Upper lobe of left lung (tissue), 6 donors: ENCODE measurements around the gene MYEOV. TPM values are rescaled to one million over a fixed set of nuclear protein-coding genes. Genes with fewer than 3 reads are reported as not detected.

Source experiments
- ATAC-seq, 2 donors: fragments of 200-7000 bp; cut with Tn5 transposase; one replicate each; pipeline ENCODE4 v1.9.1; 2022; ENCODE audit warnings: mild to moderate bottlenecking in 2 of 2, moderate library complexity in 2 of 2; ENCODE audit not compliant: low FRiP score in 2 of 2
- DNase-seq, 2 donors: peaks; one replicate each; pipeline ENCODE4 v3.0.0-alpha.2; 2019 to 2020
- H3K27ac ChIP-seq, 4 donors: fragments of 200-600 bp; sonication (generic); one replicate each; pipeline ENCODE4 v1.5.1; 2016 to 2019
- H3K27me3 ChIP-seq, 4 donors: fragments of 200-600 bp; sonication (generic); one replicate each; pipeline ENCODE4 v1.5.1; 2017 to 2019
- H3K36me3 ChIP-seq, 4 donors: fragments of 200-600 bp; sonication (generic); one replicate each; pipeline ENCODE4 v1.5.1; 2016 to 2019
- H3K4me1 ChIP-seq, 4 donors: fragments of 200-600 bp; sonication (generic); one replicate each; pipeline ENCODE4 v1.5.1; 2018 to 2019
- H3K4me3 ChIP-seq, 4 donors: fragments of 200-600 bp; sonication (generic); one replicate each; pipeline ENCODE4 v1.5.1; 2017 to 2019; ENCODE audit warnings: mild to moderate bottlenecking in 2 of 4, moderate library complexity in 1 of 4
- H3K9me3 ChIP-seq, 4 donors: fragments of 200-600 bp; sonication (generic); one replicate each; pipeline ENCODE4 v1.5.1; 2018 to 2019
- EP300 ChIP-seq, 4 donors: sonication (generic); formaldehyde crosslinking; IDR thresholded peaks; one replicate each; pipeline ENCODE4 v1.5.1; 2017; ENCODE audit warnings: antibody characterized with exemption in 4 of 4, control low read depth in 2 of 4
- POLR2A ChIP-seq, 4 donors: fragments of 450-650 bp; IDR thresholded peaks; one replicate each; pipeline ENCODE4 v1.5.1; 2016 to 2017; ENCODE audit warnings: antibody characterized with exemption in 4 of 4, mild to moderate bottlenecking in 2 of 4
- POLR2AphosphoS5 ChIP-seq, 2 donors: sonication (generic); formaldehyde crosslinking; IDR thresholded peaks; one replicate each; pipeline ENCODE4 v1.5.1; 2017; ENCODE audit warnings: antibody characterized with exemption in 2 of 2
- WGBS, 2 donors: methylation state at CpG; one replicate each; pipeline ENCODE4 v1.1.5; 2017 to 2018; 5-methylcytosine and 5-hydroxymethylcytosine counted together
- total RNA-seq, 6 donors: library from RNA; depleted of rRNA in 4 of 6; stranded (reverse); fragments of >200 nt in 4 of 6; gene quantifications; one replicate each; pipeline versions ENCODE4 v1.1.0 to v1.2.1, GENCODE V29; 2016 to 2021
- TF ChIP-seq, protein P1 (sequence below), 6 experiments: fragments of 450-650 bp in 4 of 6; fragments of 200-600 bp in 2 of 6; sonication (generic) in 2 of 6; IDR thresholded peaks; one replicate each; pipeline ENCODE4 v1.5.1; 2016 to 2019; ENCODE audit warnings: antibody characterized with exemption in 6 of 6
- donor health status: DM: no; HTN: no; CAD: no; lungs with moderate emphysema.
- donor health status: DM: no; HTN: yes; CAD: no; lungs with severe emphysema.

MYEOV gene
- total RNA-seq, 6 donors from 2014 or later = 0.30 to 0.98 (median 0.77) TPM; not detected in 2

DNA sequence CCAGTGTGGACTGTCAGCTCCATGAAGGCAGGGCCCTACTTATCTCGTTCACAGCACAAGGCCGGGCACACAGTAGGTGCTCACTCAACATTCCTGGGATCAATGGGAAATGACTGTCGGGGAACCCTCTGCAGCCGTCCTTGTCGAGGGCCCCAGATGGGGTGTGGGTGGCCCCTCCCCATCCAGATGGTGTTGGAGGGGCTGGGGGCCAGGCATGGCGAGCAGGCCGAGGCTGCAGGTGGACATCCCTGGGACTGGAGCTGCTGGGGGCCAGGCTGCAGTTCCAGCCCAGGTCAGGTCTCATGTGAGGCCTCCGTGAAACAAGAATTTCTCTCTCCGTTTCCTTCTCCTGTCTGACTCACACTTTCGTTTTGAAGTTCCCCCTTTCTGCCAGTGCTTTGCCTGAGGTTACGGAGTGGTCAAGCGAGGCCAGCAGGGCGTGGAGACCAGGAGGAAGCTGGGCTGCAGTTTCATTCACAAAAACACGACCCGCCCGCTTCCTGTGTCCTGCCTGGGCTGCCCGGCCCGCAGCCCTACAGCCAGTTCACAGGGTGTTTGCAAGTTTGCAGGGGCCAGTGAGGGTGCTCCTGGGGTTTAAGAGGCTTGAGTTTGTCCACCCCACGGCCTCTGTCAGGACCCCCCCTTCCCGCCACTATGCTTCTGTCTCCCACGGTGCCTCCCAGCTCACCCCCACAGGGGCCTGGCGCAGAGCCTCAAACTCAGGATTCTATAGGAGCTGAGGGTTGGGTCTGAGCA is 4.5 kb downstream of the MYEOV start:
- 7 to 32% methylated on average over 8 to 13 of the region's 22 CpGs for WGBS, 2 donors
- TF ChIP-seq, protein P1, sequence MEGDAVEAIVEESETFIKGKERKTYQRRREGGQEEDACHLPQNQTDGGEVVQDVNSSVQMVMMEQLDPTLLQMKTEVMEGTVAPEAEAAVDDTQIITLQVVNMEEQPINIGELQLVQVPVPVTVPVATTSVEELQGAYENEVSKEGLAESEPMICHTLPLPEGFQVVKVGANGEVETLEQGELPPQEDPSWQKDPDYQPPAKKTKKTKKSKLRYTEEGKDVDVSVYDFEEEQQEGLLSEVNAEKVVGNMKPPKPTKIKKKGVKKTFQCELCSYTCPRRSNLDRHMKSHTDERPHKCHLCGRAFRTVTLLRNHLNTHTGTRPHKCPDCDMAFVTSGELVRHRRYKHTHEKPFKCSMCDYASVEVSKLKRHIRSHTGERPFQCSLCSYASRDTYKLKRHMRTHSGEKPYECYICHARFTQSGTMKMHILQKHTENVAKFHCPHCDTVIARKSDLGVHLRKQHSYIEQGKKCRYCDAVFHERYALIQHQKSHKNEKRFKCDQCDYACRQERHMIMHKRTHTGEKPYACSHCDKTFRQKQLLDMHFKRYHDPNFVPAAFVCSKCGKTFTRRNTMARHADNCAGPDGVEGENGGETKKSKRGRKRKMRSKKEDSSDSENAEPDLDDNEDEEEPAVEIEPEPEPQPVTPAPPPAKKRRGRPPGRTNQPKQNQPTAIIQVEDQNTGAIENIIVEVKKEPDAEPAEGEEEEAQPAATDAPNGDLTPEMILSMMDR (IDR thresholded peaks at IDR 0.05) = peak in 1 of 6 experiments; percentile 57
- TF ChIP-seq EP300 (IDR thresholded peaks at IDR 0.05) (peak in 2 of 4 donors; percentile 27 to 36), POLR2AphosphoS5 (IDR thresholded peaks at IDR 0.05) (peak; percentile 77 to 82), POLR2A (IDR thresholded peaks at IDR 0.05) (peak in 1 of 4 donors; percentile 14)
- Histone ChIP-seq H3K4me1 (peaks cover 66 to 84% (median 75%) of the 10 kb centered on the region in 4 donors), H3K9me3 (no peaks in the 10 kb centered on the region), H3K27ac (peak overlapping the region; percentile 88 to 94 (median 92)), H3K4me3 (peak overlapping the region in 3 of 4 donors; percentile 9 to 39 (median 29)), H3K36me3 (no peaks in the 10 kb centered on the region), H3K27me3 (no peaks in the 10 kb centered on the region)
- DNase-seq (peak in 1 of 2 donors; percentile 95), ATAC-seq (peak; percentile 78 to 79)

DNA sequence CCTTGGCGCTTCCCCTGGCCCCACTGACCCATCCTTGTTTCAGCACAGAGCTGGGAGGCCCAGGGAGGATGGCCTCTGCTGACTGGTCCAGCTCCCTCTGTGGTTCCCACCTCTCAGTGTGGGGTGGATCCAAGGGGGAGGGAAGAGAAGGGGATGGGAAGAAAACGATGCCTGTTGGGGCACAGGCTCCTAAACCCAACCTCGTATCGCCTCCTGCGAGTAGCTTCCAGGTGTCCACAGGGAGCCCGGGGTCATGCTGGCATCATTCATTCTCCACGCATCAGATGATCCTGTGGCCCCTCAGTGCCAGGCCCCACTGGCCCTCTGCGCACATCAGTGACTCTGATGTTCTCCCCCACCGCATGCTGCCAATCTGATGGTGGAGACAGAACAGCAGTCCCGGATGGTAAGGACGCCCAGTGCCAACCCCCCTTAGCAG is 5.1 kb downstream of the MYEOV start:
- Histone ChIP-seq H3K27me3 (no peaks in the 10 kb centered on the region), H3K4me1 (peaks cover 61 to 78% (median 69%) of the 10 kb centered on the region in 4 donors), H3K36me3 (no peaks in the 10 kb centered on the region), H3K9me3 (no peaks in the 10 kb centered on the region), H3K27ac (peak overlapping the region; percentile 88 to 94 (median 92)), H3K4me3 (no peak overlapping the region)
- no peak for DNase-seq
- ATAC-seq = no peak
- TF ChIP-seq POLR2AphosphoS5 (IDR thresholded peaks at IDR 0.05) (no peak), EP300 (IDR thresholded peaks at IDR 0.05) (no peak), POLR2A (IDR thresholded peaks at IDR 0.05) (no peak)
- TF ChIP-seq, protein P1 (IDR thresholded peaks at IDR 0.05) = no peak
- 77 to 82% methylated on average over 7 to 11 of the region's 11 CpGs for WGBS, 2 donors

DNA sequence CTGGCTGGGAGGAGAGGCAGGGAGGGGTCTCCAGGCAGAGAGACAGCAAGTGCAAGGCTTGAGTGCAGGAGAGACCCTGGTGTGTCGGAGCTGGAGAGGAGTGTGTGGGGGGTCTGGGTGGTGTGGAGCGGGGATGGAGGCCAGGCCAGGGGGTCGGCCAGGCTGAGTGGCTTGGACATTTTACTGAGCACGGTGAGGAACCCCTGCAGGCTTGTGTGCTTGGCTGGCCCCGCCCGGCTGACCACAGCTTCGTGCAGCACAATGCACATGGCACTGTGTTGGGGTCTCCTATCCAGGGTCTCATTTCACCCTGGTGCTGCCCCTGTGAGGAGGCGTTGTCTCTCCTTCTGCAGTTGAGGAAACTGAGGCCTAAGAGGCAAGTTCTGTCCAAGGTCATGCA is 5.6 kb downstream of the MYEOV start:
- Histone ChIP-seq H3K36me3 (no peaks in the 10 kb centered on the region), H3K27ac (peak overlapping the region in 2 of 4 donors; percentile 88 to 92), H3K27me3 (no peaks in the 10 kb centered on the region), H3K4me3 (no peak overlapping the region), H3K4me1 (peaks cover 58 to 74% (median 65%) of the 10 kb centered on the region in 4 donors), H3K9me3 (no peaks in the 10 kb centered on the region)
- 87 to 90% methylated on average over 8 of the region's 8 CpGs for WGBS, 2 donors
- ATAC-seq = no peak
- no peak for DNase-seq
- TF ChIP-seq POLR2AphosphoS5 (IDR thresholded peaks at IDR 0.05) (no peak), EP300 (IDR thresholded peaks at IDR 0.05) (no peak), POLR2A (IDR thresholded peaks at IDR 0.05) (no peak)
- TF ChIP-seq, protein P1 (IDR thresholded peaks at IDR 0.05) = no peak

DNA sequence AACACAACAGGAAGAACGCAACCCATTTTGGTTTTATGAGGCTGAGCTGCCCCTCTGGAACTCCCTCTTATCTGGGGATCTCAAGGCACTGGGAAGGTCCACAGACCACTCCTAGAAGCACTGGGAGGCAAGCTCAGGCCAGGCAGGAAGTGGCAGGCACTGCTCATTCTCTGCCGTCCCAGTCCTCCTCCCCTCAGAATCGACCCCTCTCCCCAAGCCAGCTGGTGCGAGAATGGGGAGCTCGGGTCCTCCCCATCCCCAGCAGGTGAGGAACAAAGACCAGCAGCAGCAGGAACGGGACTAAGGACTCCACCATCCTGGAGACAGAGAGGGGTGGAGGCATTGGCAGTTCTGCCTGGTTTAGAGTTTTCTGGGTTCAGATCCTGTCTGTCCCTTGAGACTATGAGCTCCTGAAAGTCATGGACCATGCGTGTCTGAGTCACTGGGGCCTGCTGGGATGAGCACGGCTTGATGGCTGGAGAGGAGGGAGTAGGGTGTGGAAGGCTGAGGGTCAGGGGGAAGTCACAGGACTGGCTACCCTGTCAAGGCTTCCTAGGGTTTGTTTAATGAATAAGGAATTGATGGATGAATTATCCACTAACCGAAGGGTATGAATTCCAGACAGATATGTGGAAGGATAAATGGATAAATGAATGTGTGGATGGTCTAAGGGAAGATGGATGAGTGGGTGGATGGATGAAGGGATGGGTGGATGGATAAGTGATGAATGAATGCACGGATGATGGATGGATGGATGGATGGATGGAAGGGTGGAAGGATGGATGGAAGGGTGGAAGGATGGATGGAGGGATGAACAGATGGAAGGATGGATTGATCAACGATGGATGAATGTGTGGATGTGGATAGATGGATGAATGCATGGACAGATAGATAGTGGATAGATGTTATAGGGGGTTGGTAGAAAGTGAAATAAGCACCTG is 6.4 kb downstream of the MYEOV start:
- peaks cover 57 to 67% (median 63%) of the 10 kb centered on the region in 4 donors for H3K4me1 ChIP-seq
- H3K36me3 ChIP-seq = no peaks in the 10 kb centered on the region
- no peak for TF ChIP-seq POLR2A (IDR thresholded peaks at IDR 0.05)
- TF ChIP-seq, protein P1 (IDR thresholded peaks at IDR 0.05) = no peak
- TF ChIP-seq POLR2AphosphoS5 (IDR thresholded peaks at IDR 0.05) = no peak
- no peak for TF ChIP-seq EP300 (IDR thresholded peaks at IDR 0.05)
- H3K9me3 ChIP-seq = no peaks in the 10 kb centered on the region
- H3K4me3 ChIP-seq = no peak overlapping the region
- no peak for ATAC-seq
- DNase-seq = no peak
- WGBS, 2 donors = 78 to 92% methylated on average over 7 to 11 of the region's 11 CpGs
- H3K27me3 ChIP-seq = no peaks in the 10 kb centered on the region
- H3K27ac ChIP-seq = no peak overlapping the region
